MV-4-11 (cell line): ENCODE results near the gene ARID1B.
A peak's percentile ranks its signal among the peaks of the same experiment; 100 is the strongest.
"Not testable (repeated sequence)": the region's sequence is repeated elsewhere in the genome, so short reads cannot be mapped to it uniquely, and the experiment has no call there.

Experiments used
- DNase-seq: peaks from one replicate; lab custom pipeline; 2025; lab: John Stamatoyannopoulos, UW

Gene ARID1B

DNA sequence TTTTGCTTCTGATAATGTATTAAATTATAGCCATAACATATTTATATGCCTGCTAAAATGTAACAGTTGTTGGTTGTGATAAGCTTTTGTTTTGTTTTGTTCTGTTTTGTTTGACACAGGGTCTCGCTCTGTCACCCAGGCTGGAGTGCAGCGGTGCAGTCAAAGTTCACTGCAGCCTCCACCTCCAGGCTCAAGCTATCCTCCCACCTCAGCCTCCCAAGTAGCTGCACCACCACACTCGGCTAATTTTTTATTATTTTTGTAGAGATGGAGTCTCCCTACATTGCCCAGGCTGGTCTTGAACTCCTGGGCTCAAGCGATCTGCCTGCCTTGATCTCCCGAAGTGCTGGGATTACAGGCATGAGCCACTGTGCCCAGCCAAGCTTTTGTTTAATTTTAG is 157.8 kb downstream of the ARID1B start:
- DNase-seq = no peak

DNA sequence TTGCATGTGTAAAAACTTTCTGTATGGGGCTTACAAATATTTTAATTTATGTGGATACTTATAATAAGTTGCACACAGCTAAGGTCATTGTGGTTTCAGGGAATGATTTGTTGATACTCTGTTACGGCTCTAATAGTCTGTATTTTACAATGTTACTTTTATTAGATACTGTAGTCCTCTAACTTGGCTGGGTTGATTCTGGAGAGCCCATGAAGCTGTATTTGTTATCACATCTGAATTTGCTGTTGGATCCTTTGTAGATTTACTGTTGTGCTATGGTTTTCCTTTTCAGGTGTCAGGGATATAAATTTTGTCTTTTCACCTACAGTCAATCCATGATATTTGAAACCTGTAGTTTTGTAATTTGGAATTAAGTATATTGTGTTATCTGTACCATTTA is 161.0 kb downstream of the ARID1B start:
- DNase-seq = no peak

DNA sequence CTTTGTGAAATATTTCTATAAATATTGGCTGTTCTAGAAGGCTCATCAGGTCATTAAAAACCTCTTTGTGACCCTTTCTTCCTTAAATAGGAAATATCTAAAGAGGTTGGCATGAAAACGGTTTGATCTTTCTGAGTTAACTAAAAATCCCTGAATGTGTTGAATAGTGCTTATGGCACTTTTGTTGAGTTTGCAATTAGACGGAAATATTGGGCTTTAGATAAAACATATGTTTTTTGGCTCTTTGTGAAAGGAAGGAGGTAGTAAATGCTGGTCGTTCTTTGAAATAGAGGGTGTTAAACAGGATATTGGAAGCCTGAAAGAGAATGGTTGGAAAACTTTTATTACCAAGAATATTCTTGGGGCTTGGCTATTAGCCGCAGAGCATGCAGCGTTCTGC is 163.0 kb downstream of the ARID1B start:
- no peak for DNase-seq

DNA sequence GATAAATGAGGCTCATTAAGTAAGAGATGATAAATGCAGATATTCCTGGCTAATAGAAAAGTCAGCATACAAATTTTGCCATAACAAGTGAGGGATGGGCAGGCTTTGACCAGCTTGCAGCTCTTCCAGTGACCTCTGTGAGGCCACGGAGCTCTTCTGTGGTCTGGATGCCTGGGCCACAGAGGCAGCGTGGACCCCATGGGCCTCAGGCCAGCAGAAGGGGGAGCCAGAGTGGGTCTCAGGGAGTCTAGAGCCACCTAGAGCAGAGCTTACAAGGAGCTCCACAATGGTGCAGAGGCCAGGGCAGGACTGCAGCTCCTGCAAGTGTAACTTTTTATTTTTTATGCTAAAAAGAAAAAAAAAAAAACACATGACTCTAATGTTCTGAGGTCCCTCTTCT is 165.1 kb downstream of the ARID1B start:
- DNase-seq = peak; percentile 31

DNA sequence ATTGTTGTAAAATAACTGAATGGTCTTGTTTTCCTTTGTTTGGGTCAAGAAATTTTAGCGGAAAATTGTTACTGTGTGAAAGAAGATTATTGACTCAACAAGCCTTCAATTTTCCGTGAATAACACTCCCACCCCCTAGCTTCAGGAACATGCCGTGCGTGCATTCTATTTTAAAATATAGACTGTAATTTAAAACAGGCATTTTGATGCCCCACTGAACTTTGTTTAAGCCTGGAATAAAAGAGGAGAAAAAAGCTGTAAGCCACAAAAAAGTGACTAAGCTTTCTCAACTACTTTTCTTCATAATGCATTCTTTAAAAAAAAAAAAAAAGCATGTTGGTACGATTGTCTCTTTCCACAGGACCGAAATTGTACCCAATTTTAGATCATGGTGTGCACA is 166.0 kb downstream of the ARID1B start:
- DNase-seq = no peak

DNA sequence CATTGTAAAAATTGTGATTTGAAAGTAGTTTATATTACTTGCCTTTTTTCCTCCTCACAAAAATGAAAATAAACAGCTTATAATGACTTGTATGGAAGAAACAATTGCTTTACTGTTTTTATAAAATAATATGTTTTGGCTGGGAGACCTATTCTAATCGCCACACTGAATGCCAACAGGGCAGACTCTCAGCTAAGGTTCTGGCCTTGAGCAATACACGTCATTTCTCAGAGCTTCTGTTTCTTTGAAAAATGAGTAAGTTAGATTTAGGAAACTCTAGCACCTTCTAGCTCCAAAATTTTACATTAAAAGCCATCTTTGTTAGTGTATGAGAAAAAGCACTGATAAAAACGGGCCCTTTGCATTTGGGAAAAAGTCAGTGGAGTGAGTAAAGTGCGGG is 166.6 kb downstream of the ARID1B start:
- no peak for DNase-seq

DNA sequence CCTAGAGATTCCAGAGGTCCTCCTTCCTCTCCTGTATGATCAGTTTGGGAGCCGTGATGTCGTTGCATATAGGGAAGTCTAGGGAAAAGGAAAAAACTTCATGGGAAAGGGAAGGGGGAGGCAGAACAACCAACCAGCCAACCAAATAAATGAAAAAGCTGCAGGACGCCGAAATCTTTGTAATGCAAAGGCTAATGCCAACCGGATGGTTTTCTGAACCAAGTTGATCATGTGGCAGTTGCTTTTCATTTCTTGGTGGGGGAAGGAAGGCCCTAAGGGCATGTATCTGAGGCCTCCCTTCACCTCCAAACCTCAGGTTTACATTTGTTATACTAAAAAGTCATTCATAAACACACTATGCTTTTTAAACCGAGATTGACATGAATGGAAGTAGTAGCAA is 167.2 kb downstream of the ARID1B start:
- no peak for DNase-seq

DNA sequence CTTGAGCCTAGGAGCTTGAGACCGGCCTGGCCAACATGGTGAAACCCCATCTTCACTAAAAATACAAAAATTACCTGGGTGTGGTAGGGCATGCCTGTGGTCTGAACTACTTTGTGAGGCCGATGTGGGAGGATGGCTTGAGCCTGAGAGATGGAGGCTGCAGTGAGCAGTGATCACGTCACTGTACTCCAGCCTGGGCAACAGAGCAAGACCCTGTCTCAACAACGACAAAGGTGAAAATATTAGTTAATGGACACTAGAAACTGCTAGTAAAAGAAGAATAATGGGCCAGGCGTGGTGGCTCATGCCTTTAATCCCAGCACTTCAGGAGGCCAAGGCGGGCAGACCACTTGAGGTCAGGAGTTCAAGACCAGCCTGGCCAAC is 168.6 kb downstream of the ARID1B start:
- DNase-seq = not testable (repeated sequence)

DNA sequence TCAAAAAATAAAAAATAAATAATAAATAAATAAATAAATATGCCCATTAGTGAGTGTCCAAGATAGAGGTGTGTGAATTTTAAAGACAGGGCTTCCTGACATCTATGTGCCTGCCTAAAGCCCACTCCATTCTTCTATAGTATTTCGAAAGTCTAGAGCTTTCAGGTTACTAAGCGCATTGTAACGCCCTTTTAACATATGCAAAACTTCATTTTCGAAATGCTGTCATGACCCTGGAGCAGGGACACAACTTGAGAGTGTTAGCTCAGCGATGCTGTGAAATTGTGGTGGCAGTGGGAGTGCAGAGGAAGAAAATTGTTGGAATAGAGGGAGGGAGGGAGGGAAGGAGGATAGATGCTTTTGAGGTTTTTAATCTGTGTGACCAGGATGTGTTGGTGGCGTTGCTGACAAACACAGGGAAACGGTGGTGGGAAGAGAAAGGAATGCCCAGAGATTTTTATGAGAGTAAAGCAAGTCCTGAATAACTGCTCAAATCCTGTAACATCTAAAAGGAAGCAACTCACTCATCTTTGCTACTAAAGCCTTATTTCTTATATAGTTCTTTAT is 169.3 kb downstream of the ARID1B start:
- no peak for DNase-seq

DNA sequence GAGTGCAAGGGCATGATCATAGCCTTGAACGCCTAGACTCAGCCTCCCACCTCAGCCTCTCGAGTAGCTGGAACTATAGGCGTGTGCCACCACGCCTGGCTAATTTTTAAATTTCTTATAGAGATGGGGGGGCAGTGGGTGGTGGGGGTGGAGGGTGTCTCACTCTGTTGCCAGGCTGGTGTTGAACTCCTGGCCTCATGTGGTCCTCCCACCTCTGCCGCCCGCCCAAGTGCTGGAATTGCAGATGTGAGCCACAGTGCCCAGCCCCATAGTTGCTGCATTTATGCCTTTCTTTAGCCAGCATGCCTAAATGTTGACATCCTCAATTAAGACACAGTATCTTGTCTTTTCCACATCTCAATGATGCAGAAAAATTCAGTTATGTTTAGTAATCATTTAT is 171.1 kb downstream of the ARID1B start:
- no peak for DNase-seq

DNA sequence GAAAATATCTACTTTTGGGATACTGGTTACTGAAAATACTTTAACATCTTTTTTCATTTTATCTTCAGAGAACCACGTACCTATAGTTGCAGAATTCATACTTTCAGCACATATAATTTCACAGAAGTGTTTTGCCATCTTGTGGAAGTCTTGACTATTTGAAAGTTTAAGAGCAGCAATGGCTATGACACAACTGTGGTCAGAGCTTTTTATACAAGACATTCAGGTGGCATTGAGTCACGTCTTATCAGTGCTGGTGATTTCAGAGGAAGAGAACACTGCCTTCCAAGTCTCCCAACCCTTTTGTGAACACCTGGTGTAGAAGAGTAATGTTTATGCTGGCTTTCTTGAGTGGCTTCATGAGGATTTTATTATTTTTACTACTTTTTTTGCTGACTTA is 171.6 kb downstream of the ARID1B start:
- DNase-seq = no peak

DNA sequence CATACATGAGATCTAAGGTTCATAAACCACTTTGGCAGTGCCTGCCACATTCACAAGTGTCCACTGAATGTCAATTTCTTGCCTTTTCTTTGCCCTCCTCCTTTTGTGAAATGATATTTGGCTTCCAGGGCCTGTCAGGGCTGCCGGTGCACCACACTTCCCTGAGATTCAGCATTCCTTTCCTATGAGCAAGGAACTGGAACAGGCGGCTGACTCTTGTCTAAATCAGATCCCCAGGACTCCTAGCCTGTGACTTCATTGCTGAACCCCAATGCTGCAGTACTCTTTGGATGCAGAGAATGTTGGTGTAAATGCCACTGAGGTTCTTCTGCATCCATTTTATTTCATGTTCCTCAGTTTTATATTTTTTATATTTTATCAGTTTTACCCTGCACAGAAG is 172.2 kb downstream of the ARID1B start:
- DNase-seq = no peak

DNA sequence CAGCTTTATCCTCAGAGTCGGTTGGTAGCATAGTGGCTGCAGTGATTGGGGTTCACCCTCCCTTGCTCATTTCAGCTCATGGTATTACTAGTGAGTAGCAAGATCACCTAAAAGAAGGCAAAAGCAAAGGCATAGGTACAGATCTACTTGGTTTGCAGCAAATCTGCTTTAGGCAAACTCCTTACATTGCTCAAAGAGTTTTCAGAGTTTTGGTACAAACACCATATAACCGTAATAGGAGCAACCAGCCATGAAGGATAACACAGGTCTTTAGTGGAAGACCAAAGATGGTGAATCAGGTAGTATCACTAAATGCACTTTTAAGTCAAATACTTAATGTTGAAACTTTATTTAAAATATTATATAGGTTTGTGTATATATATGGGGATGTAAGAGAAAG is 172.9 kb downstream of the ARID1B start:
- no peak for DNase-seq

DNA sequence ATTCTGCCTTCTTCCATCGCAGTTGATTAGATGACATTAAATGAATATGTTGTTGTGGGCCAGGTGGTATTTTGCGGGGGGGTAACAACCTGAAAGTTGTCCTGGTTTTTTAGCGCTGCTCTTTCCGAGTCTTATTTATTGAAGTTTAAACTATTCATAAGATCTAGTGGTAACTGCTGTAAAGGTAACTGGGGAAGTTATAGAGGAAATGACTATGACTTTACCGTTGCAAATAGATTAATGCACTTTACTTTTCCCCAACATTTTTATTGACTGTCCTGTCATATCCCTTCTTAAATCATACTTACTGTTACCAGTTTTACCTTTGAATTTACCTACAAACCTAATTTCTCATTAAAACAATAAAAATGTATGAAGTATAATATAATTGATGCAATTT is 173.4 kb downstream of the ARID1B start:
- DNase-seq = no peak

DNA sequence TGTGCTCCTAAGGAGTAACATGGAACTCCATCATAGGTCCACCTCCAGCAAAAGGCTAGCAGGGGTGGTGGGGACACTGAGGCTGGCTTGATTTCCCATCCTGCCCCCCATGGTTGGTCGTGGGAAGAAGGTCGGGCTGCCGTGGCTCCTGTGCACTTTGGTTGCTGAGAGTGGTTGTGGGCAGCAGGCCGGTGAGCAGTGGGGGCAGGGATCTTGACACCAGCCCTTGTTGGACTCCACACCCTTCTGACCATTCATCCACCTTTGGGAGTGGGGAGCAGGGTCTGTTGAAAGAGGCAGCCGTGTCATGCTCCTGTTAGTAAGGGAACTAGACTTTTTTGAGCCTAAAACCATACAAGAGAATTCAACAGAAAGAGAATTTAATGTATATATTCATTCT is 175.2 kb downstream of the ARID1B start:
- no peak for DNase-seq

DNA sequence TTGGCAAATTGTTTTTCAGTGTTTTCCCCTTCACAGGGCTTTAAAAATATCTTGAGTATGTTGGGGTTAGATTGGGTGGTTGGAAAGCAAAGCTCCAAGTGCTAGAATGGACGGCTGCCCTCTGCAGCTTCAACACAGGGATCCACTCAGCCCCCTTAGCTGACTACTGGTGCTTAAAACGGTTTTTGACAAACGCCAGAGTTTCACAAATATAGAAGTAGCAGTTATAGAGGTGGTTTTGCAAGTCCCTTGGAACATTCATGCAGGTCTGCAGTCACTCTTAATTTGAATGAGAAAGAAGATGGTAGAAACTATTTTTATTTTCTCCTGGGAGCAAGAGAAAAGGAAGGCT is 175.9 kb downstream of the ARID1B start:
- peak; percentile 23 for DNase-seq

DNA sequence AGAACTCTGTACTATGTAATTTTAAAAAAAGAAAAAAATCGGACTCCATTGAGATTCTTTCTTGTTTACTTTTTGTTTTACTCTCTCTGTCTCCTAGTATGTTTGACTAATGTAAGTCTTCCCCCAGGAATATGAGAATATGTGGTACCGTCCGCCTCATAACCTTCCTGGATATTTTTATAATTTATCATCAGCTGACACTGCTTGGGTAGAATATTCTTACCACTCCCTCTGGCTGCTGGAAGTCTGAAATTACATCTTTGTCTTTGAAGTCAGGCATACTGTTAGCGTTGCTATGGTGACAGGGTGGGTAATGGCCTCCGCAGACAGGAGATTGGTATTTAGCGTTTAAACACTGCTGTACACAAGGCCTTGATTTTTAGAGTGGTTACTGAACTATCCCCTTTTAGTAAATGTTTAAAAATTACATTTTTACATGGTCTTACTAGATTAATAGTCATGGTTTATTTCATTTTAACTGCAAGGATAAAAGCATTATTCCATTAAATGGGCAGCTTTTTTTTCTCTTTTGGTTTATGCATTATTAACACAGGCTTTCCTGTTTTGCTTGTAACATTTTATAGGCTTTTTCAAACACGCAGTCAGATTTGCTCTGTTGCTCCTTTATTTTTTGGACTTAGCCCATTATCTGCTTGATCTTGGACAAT is 176.4 kb downstream of the ARID1B start:
- DNase-seq = peak; percentile 17

DNA sequence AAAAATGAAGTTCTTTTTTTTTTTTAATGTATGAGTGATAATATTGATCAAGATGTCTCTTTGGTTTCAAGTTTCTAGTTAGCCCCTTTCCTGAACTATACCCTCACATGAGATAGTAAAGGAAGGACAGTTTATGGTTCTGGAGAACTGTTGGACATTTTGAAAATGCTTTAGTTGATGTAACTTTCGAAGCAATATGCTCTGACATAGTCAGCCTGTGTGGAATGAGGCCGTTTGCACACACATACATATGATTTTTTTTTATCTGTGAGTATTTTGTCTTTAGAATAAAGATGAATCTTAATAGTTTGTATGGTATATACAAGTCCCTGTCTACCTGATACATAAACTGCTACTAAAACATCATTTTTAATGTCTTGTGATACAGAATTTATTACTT is 177.0 kb downstream of the ARID1B start:
- DNase-seq = no peak

DNA sequence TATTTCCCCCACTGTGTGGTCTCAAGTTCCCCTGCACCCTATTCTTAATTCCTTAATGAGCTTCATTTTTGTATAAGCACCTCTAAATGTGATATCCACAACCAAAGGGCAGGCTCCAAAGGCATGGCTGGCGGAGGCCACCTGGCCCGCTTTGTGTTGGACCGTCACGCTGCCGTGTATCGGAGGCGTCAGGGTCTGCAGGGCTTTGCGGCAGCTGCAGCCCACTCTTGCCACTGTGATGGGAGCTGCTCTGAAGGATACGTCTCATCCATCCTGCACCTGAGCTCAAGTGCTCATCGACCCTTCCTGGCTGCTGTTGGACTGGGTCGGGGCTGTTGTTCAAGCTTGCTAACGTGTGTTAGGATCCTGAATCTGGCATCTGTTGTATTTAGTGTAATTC is 177.6 kb downstream of the ARID1B start:
- no peak for DNase-seq

DNA sequence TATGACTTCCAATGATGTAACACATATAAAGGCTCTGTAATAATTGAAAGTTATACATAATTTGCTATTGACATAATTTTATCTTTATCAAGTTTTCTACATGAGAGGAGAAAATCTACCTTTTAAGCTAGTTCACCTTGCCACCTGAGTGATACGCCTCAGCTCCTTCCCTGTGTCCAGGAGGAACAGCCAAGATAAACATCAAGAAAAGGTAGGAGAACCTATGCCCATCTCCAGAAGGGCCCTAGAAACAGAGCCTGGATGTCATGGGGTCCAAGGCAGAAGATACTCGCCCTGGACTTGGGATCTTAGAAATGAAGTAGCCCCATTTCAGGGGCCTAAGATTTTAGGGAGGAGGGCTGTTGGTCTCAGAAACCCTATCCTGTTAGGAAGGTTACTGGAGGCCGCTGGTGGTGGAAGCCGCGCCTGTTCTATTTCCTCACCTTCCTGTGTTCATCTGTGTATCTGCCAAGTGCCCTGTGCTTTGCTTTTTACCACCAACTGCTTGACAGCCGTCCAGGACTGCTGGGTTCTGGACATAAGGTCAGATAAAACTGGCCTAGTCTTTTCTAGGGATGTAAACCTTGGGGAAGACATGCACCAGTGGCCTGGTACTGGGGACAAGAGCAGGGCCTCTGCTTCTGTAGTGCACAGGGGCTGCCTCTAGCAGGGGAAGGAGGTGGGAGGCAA is 178.5 kb downstream of the ARID1B start:
- DNase-seq = no peak

DNA sequence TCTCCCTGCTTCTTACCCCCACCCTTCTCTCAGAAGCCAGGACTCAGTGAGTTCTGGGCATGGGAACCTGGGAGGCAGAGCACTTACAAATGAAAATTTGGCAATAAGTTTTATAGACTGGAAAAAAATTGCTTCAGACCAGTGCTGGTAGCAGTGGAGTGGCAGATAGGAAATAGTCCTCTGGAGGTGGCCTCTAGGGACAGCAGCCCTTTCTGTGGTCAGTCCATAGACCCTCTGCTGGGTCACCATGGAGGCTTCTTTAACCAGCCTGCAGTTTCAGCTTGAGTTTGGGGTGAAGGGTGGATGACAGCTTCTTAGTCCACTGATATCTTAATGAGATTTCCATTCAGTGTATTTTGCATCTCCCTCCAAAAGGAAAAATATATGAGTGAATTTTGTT is 179.1 kb downstream of the ARID1B start:
- DNase-seq = no peak

DNA sequence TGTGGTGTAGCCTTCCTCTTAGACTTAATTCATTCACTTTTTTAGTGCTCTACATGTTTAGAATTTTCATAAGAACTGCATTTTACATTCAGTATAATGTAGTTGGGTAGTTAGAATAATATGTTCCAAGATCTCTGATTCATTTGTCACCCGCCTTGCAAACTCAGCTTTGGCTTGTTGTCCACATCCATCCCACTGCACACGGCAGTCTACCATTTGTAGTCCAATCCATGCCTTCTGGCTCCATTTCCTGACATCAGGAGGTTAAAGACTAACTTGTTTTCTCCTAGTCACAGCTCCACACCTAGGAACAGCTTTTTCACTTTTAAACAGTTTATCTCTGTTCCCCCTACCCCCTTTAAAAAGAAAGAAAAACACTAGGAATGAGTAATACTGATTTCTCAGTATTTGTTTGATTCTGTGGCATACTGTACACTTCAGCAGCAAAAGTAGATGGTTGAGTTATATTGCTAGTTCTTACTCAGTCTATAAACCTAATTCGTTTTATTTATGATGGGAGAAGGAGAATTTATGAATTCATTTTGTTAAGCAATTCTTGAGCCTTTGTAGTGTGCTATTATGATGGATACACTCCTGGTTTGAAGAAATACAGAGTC is 180.9 kb downstream of the ARID1B start:
- no peak for DNase-seq

DNA sequence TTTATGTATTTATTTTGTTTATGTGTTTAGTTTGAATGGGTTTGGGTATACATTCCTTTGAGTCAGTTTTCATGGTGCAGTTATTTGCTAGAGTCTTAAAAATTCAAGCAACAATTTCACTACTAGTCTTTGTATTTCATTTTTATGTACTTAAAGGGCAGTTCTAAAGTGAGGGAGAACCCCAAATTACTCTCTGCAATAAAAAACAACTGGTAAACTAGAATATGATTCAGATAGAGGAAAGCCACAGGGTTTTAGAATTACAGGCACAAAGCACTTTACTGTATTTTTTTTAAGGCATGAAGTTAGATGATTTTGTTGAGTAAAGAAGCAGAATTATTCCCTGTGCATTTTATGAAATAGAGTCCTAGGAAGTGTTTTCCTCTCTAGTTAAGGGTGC is 183.3 kb downstream of the ARID1B start:
- DNase-seq = no peak
